Right lobe of liver (tissue), 6 donors: Measurements from ENCODE around the gene COL24A1. TPM values are rescaled to one million over a fixed set of nuclear protein-coding genes. Genes with fewer than 3 reads are reported as not detected.
"Not testable (repeated sequence)": the region's sequence is repeated elsewhere in the genome, so short reads cannot be mapped to it uniquely, and the experiment has no call there.

Experiments
- ATAC-seq, 4 donors: fragments of 200-7000 bp; cut with Tn5 transposase; one replicate each; pipeline ENCODE4 v1.9.1; 2020; ENCODE audit warnings: mild to moderate bottlenecking in 4 of 4, moderate library complexity in 4 of 4
- DNase-seq, 3 donors: peaks; one replicate each; pipeline ENCODE4 v3.0.0-alpha.2; 2020
- H3K27ac ChIP-seq, 3 donors: fragments of 200-600 bp; one replicate each; pipeline ENCODE4 v1.8.0; 2022
- H3K27me3 ChIP-seq, 2 donors: fragments of 200-600 bp; one replicate each; pipeline ENCODE4 v1.8.0; 2022
- H3K36me3 ChIP-seq, 4 donors: fragments of 200-600 bp; sonication (generic) in 1 of 4; one replicate each; pipeline versions ENCODE4 v1.5.1 to v1.8.0; 2017 to 2022; ENCODE audit warnings: control low read depth in 1 of 4
- H3K4me1 ChIP-seq, 4 donors: fragments of 200-600 bp; sonication (generic) in 1 of 4; one replicate each; pipeline versions ENCODE4 v1.5.1 to v1.8.0; 2017 to 2022; ENCODE audit warnings: control low read depth in 1 of 4
- H3K4me3 ChIP-seq, 3 donors: fragments of 200-600 bp; one replicate each; pipeline ENCODE4 v1.8.0; 2022
- H3K9me3 ChIP-seq, 4 donors: fragments of 200-600 bp; sonication (generic) in 1 of 4; one replicate each; pipeline versions ENCODE4 v1.5.1 to v1.8.0; 2017 to 2022; ENCODE audit warnings: control low read depth in 1 of 4
- POLR2A ChIP-seq: fragments of 450-650 bp; IDR thresholded peaks from one replicate; pipeline ENCODE4 v1.6.1; 2017; ENCODE audit warnings: antibody characterized with exemption, mild to moderate bottlenecking
- WGBS: methylation state at CpG from one replicate; pipeline ENCODE4 v1.1.6; 2018; ENCODE audit warnings: low coverage, low lambda C conversion rate; ENCODE audit not compliant: insufficient coverage; ENCODE audit errors: missing lambda C conversion rate; 5-methylcytosine and 5-hydroxymethylcytosine counted together
- intact Hi-C, 2 donors: fragments of 100-400 bp; cut with DNase I; formaldehyde crosslinking; loops; one replicate each; pipeline versions ENCODE4 v1.11.2 to v1.14.1; 2022
- total RNA-seq, 6 experiments: library from RNA; depleted of rRNA in 2 of 6; stranded (reverse); fragments of >200 nt in 2 of 6; fragmentation: NEBNext Ultra II Directional in 3 of 6; extraction: Animal tissue kit (Norgen Biotek cat#: 25700) in 3 of 6; gene quantifications; one replicate each; pipeline versions ENCODE4 v1.1.0 to v1.2.4, GENCODE V29; 2016 to 2023
- TF ChIP-seq, protein P1 (sequence below), 4 donors: fragments of 200-600 bp in 3 of 4; fragments of 450-650 bp in 1 of 4; IDR thresholded peaks; one replicate each; pipeline versions ENCODE4 v1.5.1 to v1.8.0; 2016 to 2022; ENCODE audit warnings: antibody characterized with exemption in 4 of 4, mild to moderate bottlenecking in 2 of 4
- donor health status: DM: no; HTN: yes; CAD: no.
- donor health status: DM: no; HTN: no; CAD: no.
- donor health status: DM: no; HTN: no; CAD: no.
- donor health status: DM: no; HTN: yes; CAD: no.
- donor health status: DM: no; HTN: yes; CAD: no.

Gene COL24A1
- total RNA-seq, 6 experiments from 2014 or later: 0.05 to 0.07 TPM; not detected in 4

DNA sequence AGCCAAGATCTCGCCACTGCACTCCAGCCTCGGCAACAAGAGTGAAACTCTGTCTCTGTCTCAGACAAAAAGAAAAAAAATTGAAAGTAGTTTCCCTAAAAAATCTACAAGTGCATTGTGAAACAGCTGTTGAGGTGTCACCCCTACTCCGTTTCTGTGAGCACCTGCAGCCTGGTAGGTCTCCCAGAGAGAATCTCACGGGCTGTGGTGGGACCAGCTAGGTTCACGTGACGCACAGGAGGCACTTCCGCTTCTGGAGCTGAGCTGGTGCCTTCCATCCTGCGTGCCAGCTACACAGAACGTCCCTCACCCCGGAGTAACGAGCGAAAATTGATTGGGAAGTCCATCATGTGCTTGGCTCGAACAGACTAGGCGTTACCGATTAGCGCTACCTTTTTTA, 66.8 kb downstream of the COL24A1 start:
- DNase-seq (no peak), ATAC-seq (no peak)
- no peak for TF ChIP-seq POLR2A
- TF ChIP-seq, protein P1, sequence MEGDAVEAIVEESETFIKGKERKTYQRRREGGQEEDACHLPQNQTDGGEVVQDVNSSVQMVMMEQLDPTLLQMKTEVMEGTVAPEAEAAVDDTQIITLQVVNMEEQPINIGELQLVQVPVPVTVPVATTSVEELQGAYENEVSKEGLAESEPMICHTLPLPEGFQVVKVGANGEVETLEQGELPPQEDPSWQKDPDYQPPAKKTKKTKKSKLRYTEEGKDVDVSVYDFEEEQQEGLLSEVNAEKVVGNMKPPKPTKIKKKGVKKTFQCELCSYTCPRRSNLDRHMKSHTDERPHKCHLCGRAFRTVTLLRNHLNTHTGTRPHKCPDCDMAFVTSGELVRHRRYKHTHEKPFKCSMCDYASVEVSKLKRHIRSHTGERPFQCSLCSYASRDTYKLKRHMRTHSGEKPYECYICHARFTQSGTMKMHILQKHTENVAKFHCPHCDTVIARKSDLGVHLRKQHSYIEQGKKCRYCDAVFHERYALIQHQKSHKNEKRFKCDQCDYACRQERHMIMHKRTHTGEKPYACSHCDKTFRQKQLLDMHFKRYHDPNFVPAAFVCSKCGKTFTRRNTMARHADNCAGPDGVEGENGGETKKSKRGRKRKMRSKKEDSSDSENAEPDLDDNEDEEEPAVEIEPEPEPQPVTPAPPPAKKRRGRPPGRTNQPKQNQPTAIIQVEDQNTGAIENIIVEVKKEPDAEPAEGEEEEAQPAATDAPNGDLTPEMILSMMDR (IDR thresholded peaks at IDR 0.05): no peak
- Histone ChIP-seq H3K9me3 (no peaks in the 10 kb centered on the region), H3K36me3 (no peaks in the 10 kb centered on the region), H3K27ac (no peak overlapping the region), H3K4me3 (no peak overlapping the region), H3K4me1 (no peaks in the 10 kb centered on the region), H3K27me3 (no peaks in the 10 kb centered on the region)
- intact Hi-C loops: no loop called here
- 67% methylated on average over 8 of the region's 16 CpGs for WGBS

DNA sequence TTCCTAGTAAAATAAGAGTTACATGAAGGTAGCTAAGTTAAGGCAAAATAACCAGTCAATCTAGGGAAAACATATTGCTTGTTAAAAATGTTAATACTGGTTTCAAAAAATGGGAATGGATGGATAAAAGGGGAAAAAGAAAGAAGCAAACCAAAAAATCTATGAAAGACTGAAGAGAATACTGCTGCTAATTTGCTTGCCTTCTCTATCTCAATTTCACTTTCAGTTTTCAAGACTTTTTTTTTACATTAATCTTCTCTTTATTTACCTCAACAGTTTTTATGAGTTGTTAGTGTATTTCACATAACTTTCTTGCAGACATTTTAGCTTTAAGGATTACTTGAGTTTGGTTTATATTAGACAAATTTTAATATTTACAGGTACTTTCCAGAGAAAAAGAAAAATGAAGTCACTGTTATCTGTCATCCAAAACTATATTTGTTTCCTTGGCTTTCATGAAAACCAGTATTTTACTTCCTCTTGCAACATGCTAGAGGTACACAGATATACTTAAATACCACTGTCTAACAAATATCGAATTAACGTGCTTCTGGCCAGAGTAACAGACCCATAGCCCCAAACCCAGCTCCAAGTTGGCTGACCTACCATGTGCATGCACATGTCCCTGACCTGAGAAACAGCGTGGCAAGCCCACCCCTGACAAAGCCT, 70.7 kb downstream of the COL24A1 start:
- DNase-seq (no peak), ATAC-seq (no peak)
- TF ChIP-seq, protein P1 (IDR thresholded peaks at IDR 0.05): no peak
- no peak for TF ChIP-seq POLR2A
- Histone ChIP-seq H3K4me3 (no peak overlapping the region), H3K36me3 (no peaks in the 10 kb centered on the region), H3K27me3 (no peaks in the 10 kb centered on the region), H3K27ac (no peak overlapping the region), H3K9me3 (no peaks in the 10 kb centered on the region), H3K4me1 (no peaks in the 10 kb centered on the region)
- 48% methylated on average over 3 of the region's 3 CpGs for WGBS
- intact Hi-C loops: no loop called here

DNA sequence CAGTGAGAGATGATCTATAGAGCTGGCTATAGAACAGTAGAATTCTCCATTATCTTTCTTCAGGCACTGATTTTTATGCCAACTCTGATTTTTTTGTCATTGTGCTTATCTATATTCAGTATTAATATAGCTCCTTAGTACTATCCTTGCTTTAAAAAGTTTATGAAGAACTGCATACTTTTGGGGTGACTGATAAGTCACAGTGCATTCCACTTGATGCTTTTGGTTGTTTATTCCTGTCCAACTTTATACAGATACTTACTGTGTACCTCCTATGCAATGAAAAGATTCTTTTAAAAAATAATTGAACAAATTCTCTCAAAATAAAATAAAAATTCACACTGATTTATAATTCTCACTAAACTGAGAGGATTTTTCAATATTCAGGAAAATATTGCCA, 71.6 kb downstream of the COL24A1 start:
- TF ChIP-seq POLR2A: no peak
- TF ChIP-seq, protein P1 (IDR thresholded peaks at IDR 0.05): no peak
- intact Hi-C loops: no loop called here
- DNase-seq (no peak), ATAC-seq (no peak)
- no peaks in the 10 kb centered on the region for H3K4me1 ChIP-seq
- no peak overlapping the region for H3K4me3 ChIP-seq
- H3K9me3 ChIP-seq: no peaks in the 10 kb centered on the region
- H3K27me3 ChIP-seq: no peaks in the 10 kb centered on the region
- H3K36me3 ChIP-seq: no peaks in the 10 kb centered on the region
- no peak overlapping the region for H3K27ac ChIP-seq

DNA sequence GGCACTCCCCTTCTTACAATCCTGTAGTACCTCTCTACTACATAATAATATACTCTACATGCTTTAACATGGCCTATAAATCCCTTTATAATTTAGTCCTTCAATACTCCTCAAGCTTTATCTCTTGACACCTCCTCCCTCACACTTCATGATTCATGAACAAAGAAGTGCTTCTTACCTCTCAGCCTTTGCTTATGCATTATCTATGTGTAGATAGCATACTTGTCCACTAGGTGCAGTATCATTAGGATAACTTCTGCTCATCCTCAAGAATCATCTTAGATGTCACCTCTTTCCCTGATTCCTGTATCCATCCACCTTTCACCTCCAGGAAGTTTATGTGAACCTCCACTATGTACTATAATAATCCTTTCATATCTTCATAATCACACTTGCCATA, 74.4 kb downstream of the COL24A1 start:
- ATAC-seq (no peak), DNase-seq (no peak)
- TF ChIP-seq, protein P1 (IDR thresholded peaks at IDR 0.05): no peak
- TF ChIP-seq POLR2A: no peak
- Histone ChIP-seq H3K9me3 (no peaks in the 10 kb centered on the region), H3K27ac (no peak overlapping the region), H3K27me3 (no peaks in the 10 kb centered on the region), H3K36me3 (no peaks in the 10 kb centered on the region), H3K4me3 (no peak overlapping the region), H3K4me1 (no peaks in the 10 kb centered on the region)
- intact Hi-C loops: no loop called here

DNA sequence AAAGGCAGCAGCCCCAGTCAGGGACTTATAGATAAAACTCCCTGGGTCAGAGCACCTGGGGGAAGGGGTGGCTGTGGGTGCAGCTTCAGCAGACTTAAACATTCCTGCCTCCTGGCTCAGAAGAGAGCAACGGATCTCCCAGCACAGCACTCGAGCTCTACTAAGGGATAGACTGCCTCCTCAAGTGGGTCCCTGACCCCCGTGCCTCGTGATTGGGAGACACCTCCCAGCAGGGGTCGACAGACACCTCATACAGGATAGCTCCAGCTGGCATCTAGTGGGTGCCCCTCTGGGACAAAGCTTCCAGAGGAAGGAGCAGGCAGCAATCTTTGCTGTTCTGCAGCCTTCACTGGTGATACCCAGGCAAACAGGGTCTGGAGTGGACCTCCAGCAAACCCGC, 84.1 kb downstream of the COL24A1 start:
- DNase-seq, H3K4me3 ChIP-seq, H3K36me3 ChIP-seq, H3K4me1 ChIP-seq, H3K27ac ChIP-seq, intact Hi-C loops, ATAC-seq, H3K9me3 ChIP-seq, H3K27me3 ChIP-seq: not testable (repeated sequence)
- WGBS: 54% methylated on average over 4 of the region's 6 CpGs

DNA sequence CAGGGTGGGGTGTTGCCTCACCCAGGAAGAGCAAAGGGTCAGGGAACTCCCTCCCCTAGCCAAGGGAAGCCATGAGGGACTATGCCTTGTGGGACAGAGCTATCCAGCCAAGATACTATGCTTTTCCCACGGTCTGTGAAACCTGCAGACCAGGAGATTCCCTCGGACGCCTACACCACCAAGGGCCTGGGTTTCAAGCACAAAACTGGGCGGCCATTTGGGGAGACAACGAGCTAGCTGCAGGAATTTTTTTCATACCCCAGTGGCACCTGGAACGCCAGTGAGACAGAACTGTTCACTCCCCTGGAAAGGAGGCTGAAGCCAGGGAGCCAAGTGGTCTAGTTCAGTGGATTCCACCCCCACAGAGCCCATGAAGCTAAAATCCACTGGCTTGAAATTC, 84.7 kb downstream of the COL24A1 start:
- not testable (repeated sequence) for H3K27me3 ChIP-seq, ATAC-seq
- WGBS: 11% methylated on average over 3 of the region's 6 CpGs

More for the DNA sequence above, 84.7 kb downstream of the COL24A1 start:
- DNase-seq, H3K36me3 ChIP-seq, H3K27ac ChIP-seq, intact Hi-C loops, H3K4me3 ChIP-seq, H3K9me3 ChIP-seq, H3K4me1 ChIP-seq: not testable (repeated sequence)
